ENCODE measurements around the gene CFAP70. TPM values are rescaled to one million over a fixed set of nuclear protein-coding genes. Genes with fewer than 3 reads are reported as not detected.

Gene CFAP70
- total RNA-seq, 4 donors from 2014 or later: 0.37 to 2.7 (median 1.6) TPM

- 67 to 83% methylated on average over 8 of the region's 8 CpGs for WGBS, 2 donors (ENCODE audit: low coverage in 1 of 2)
- in situ Hi-C loops (cut with MboI; ENCODE audit: low pct_ligation_motif_present in 1 of 4, low pct_unique_long_range_greater_than_20kb in 1 of 4, low sequenced_read_pairs in 3 of 4): no loop called here
- no peaks in the 10 kb centered on the region for H3K9me3 ChIP-seq
- no peaks in the 10 kb centered on the region for H3K27me3 ChIP-seq
- peaks cover 0 to 12% (median 9%) of the 10 kb centered on the region in 4 donors for H3K4me1 ChIP-seq
- H3K36me3 ChIP-seq: no peaks in the 10 kb centered on the region
- peak overlapping the region in 1 of 4 donors; percentile 91 for H3K4me3 ChIP-seq
- no peak for DNase-seq
- H3K27ac ChIP-seq: no peak overlapping the region
- no peak for TF ChIP-seq EP300 (IDR thresholded peaks at IDR 0.05; ENCODE audit: low read depth)
- TF ChIP-seq POLR2A (IDR thresholded peaks at IDR 0.05): no peak
- no peak for TF ChIP-seq CTCF (IDR thresholded peaks at IDR 0.05)
- TF ChIP-seq POLR2AphosphoS5 (IDR thresholded peaks at IDR 0.05): no peak
- intact Hi-C loops (cut with DNase I; ENCODE audit: low total_unique reads): no loop called here
Observed at GRCh38 chr10:73359492-73359891, 828 bp upstream of the CFAP70 start.

- 42 to 45% methylated on average over 5 of the region's 5 CpGs for WGBS, 2 donors (ENCODE audit: low coverage in 1 of 2)
- intact Hi-C loops (cut with DNase I; ENCODE audit: low total_unique reads) (no loop called here), in situ Hi-C loops (cut with MboI; ENCODE audit: low pct_ligation_motif_present in 1 of 4, low pct_unique_long_range_greater_than_20kb in 1 of 4, low sequenced_read_pairs in 3 of 4) (no loop called here)
- DNase-seq: no peak
- peak overlapping the region in 3 of 4 donors; percentile 65 to 82 (median 75) for H3K27ac ChIP-seq
- H3K9me3 ChIP-seq: no peaks in the 10 kb centered on the region
- H3K36me3 ChIP-seq: no peaks in the 10 kb centered on the region
- TF ChIP-seq EP300 (IDR thresholded peaks at IDR 0.05; ENCODE audit: low read depth) (no peak), POLR2AphosphoS5 (IDR thresholded peaks at IDR 0.05) (no peak), POLR2A (IDR thresholded peaks at IDR 0.05) (no peak)
- peak overlapping the region; percentile 58 to 91 (median 76) for H3K4me3 ChIP-seq
- no peaks in the 10 kb centered on the region for H3K27me3 ChIP-seq
- peaks cover 0 to 12% (median 9%) of the 10 kb centered on the region in 4 donors for H3K4me1 ChIP-seq
Observed at GRCh38 chr10:73357821-73358220, 843 bp downstream of the CFAP70 start.

GRCh38 chr10:73357166-73357565 is 1.5 kb downstream of the CFAP70 start:
- H3K36me3 ChIP-seq: no peaks in the 10 kb centered on the region
- H3K27ac ChIP-seq: no peak overlapping the region
- H3K4me1 ChIP-seq: peaks cover 0 to 12% (median 9%) of the 10 kb centered on the region in 4 donors
- intact Hi-C loops (cut with DNase I; ENCODE audit: low total_unique reads): no loop called here
- no peak overlapping the region for H3K4me3 ChIP-seq
- TF ChIP-seq POLR2A (IDR thresholded peaks at IDR 0.05): no peak
- no peak for TF ChIP-seq EP300 (IDR thresholded peaks at IDR 0.05; ENCODE audit: low read depth)
- TF ChIP-seq POLR2AphosphoS5 (IDR thresholded peaks at IDR 0.05): no peak
- TF ChIP-seq CTCF (IDR thresholded peaks at IDR 0.05): no peak
- H3K27me3 ChIP-seq: no peaks in the 10 kb centered on the region
- in situ Hi-C loops (cut with MboI; ENCODE audit: low pct_ligation_motif_present in 1 of 4, low pct_unique_long_range_greater_than_20kb in 1 of 4, low sequenced_read_pairs in 3 of 4): no loop called here
- no peaks in the 10 kb centered on the region for H3K9me3 ChIP-seq
- DNase-seq: no peak
- 64 to 74% methylated on average over 4 of the region's 4 CpGs for WGBS, 2 donors (ENCODE audit: low coverage in 1 of 2)

- DNase-seq: no peak
- no peak for TF ChIP-seq POLR2A (IDR thresholded peaks at IDR 0.05)
- no peak for TF ChIP-seq POLR2AphosphoS5 (IDR thresholded peaks at IDR 0.05)
- no peak for TF ChIP-seq CTCF (IDR thresholded peaks at IDR 0.05)
- no peak for TF ChIP-seq EP300 (IDR thresholded peaks at IDR 0.05; ENCODE audit: low read depth)
- Histone ChIP-seq H3K4me3 (no peak overlapping the region), H3K9me3 (no peaks in the 10 kb centered on the region), H3K27ac (no peak overlapping the region), H3K4me1 (no peaks in the 10 kb centered on the region), H3K36me3 (no peaks in the 10 kb centered on the region), H3K27me3 (no peaks in the 10 kb centered on the region)
- in situ Hi-C loops (cut with MboI; ENCODE audit: low pct_ligation_motif_present in 1 of 4, low pct_unique_long_range_greater_than_20kb in 1 of 4, low sequenced_read_pairs in 3 of 4): no loop called here
- intact Hi-C loops (cut with DNase I; ENCODE audit: low total_unique reads): no loop called here
- WGBS, 2 donors (ENCODE audit: low coverage in 1 of 2): 78 to 100% methylated on average over 1 of the region's 1 CpG
Observed at GRCh38 chr10:73344269-73344668, 14.4 kb downstream of the CFAP70 start.

GRCh38 chr10:73340121-73340520 is 18.5 kb downstream of the CFAP70 start:
- TF ChIP-seq POLR2A (IDR thresholded peaks at IDR 0.05) (no peak), CTCF (IDR thresholded peaks at IDR 0.05) (no peak), EP300 (IDR thresholded peaks at IDR 0.05; ENCODE audit: low read depth) (no peak)
- in situ Hi-C loops (cut with MboI; ENCODE audit: low pct_ligation_motif_present in 1 of 4, low pct_unique_long_range_greater_than_20kb in 1 of 4, low sequenced_read_pairs in 3 of 4): no loop called here

More at GRCh38 chr10:73340121-73340520, 18.5 kb downstream of the CFAP70 start:
- Histone ChIP-seq H3K9me3 (no peaks in the 10 kb centered on the region), H3K36me3 (no peaks in the 10 kb centered on the region), H3K27ac (no peak overlapping the region), H3K27me3 (no peaks in the 10 kb centered on the region), H3K4me1 (no peaks in the 10 kb centered on the region), H3K4me3 (no peak overlapping the region)
- intact Hi-C loops (cut with DNase I; ENCODE audit: low total_unique reads): no loop called here
- no peak for DNase-seq
- 85% methylated on average over 3 of the region's 3 CpGs; no CpG with 5 or more reads in 1 of the 2 donors for WGBS, 2 donors (ENCODE audit: low coverage in 1 of 2)

All from transverse colon (tissue), 4 donors.